OCI-LY7 (cell line): ENCODE measurements around the gene BLCAP.

Experiments
- EZH2phosphoT487 ChIP-seq: fragments of 200-600 bp; sonication (generic); IDR thresholded peaks from 2 replicates; pipeline ENCODE4 v1.6.1; 2018; ENCODE audit warnings: low read depth, borderline replicate concordance, mild to moderate bottlenecking, mixed run types, antibody characterized with exemption, low read length, moderate library complexity, mixed read lengths
- TF ChIP-seq, protein P1 (sequence below): fragments of 200-600 bp; sonication (generic); conservative IDR thresholded peaks from 2 replicates; pipeline ENCODE4 v1.5.1; 2014; ENCODE audit warnings: mild to moderate bottlenecking, antibody characterized with exemption, low read length, moderate library complexity, mixed read lengths

DNA sequence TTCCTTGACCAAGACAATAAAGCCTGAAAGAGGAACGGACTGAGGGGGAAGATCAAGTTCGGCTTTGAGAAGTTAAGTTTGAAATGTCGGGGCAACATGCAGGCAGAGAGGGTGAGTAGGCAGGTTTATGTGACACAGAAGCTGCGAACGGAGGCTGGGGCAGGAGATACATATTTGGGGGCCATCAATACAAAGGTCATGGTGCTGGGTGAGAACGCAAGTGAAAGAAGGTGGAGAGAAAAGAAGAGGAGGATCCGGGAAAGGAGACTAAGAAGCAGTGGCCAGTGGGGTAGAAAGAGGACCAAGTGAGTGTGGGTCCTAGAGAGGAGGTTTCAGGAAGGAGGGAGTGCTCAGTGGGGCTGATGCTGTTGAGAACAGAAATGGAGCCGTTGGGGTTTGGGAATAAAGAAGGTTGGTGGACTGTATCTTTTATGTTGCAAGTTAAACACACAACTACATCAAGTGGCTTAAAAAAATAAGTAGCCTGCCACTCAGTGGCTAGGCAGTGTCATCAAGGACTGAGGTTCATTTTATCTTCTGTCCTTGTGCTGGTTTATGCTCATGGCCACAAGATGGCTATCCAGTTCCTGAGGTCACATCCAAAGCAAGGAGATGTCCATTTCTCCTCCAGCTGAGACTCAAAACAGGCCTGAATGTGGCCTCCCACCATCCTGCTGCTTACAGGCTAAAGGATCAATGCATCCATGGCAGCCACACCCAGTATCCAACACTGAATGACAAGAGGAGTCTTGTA, 1.7 kb upstream of the BLCAP start:
- TF ChIP-seq, protein P1, sequence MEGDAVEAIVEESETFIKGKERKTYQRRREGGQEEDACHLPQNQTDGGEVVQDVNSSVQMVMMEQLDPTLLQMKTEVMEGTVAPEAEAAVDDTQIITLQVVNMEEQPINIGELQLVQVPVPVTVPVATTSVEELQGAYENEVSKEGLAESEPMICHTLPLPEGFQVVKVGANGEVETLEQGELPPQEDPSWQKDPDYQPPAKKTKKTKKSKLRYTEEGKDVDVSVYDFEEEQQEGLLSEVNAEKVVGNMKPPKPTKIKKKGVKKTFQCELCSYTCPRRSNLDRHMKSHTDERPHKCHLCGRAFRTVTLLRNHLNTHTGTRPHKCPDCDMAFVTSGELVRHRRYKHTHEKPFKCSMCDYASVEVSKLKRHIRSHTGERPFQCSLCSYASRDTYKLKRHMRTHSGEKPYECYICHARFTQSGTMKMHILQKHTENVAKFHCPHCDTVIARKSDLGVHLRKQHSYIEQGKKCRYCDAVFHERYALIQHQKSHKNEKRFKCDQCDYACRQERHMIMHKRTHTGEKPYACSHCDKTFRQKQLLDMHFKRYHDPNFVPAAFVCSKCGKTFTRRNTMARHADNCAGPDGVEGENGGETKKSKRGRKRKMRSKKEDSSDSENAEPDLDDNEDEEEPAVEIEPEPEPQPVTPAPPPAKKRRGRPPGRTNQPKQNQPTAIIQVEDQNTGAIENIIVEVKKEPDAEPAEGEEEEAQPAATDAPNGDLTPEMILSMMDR, result peak; percentile 51
- TF ChIP-seq EZH2phosphoT487, result no peak
